Vagina (tissue), 2 donors: Measurements from ENCODE around the gene ZC3H4. TPM values are rescaled to one million over a fixed set of nuclear protein-coding genes. Genes with fewer than 3 reads are reported as not detected.
A peak's percentile ranks its signal among the peaks of the same experiment; 100 is the strongest.

Experiments
- DNase-seq, 2 donors: peaks; one replicate each; pipeline ENCODE4 v3.0.0-alpha.2; 2017; ENCODE audit errors: extremely low spot score in 2 of 2
- H3K27ac ChIP-seq: fragments of 200-600 bp; sonication (generic); one replicate; pipeline ENCODE4 v1.5.1; 2019
- H3K27me3 ChIP-seq: fragments of 200-600 bp; sonication (generic); one replicate; pipeline ENCODE4 v1.5.1; 2019
- H3K36me3 ChIP-seq, 2 donors: fragments of 200-600 bp; sonication (generic); one replicate each; pipeline ENCODE4 v1.5.1; 2017 to 2019
- H3K4me1 ChIP-seq: fragments of 200-600 bp; sonication (generic); one replicate; pipeline ENCODE4 v1.5.1; 2019
- H3K4me3 ChIP-seq, 2 donors: fragments of 200-600 bp; sonication (generic); 1 replicate in 1 of 2; 2 replicates in 1 of 2; pipeline ENCODE4 v1.5.1; 2016 to 2019
- H3K9me3 ChIP-seq: fragments of 200-600 bp; sonication (generic); one replicate; pipeline ENCODE4 v1.5.1; 2019
- CTCF ChIP-seq, 3 experiments: fragments of 450-650 bp in 2 of 3; fragments of 200-600 bp in 1 of 3; sonication (generic) in 1 of 3; IDR thresholded peaks; one replicate each; pipeline ENCODE4 v1.5.1; 2017 to 2019; ENCODE audit warnings: antibody characterized with exemption in 3 of 3, mild to moderate bottlenecking in 2 of 3, moderate library complexity in 2 of 3
- POLR2A ChIP-seq, 2 donors: fragments of 450-650 bp; IDR thresholded peaks; one replicate each; pipeline ENCODE4 v1.6.1; 2017; ENCODE audit warnings: antibody characterized with exemption in 2 of 2, mild to moderate bottlenecking in 2 of 2, moderate library complexity in 2 of 2
- POLR2AphosphoS5 ChIP-seq, 2 donors: sonication (generic); formaldehyde crosslinking; IDR thresholded peaks; one replicate each; pipeline ENCODE4 v1.9.0; 2017; ENCODE audit warnings: antibody characterized with exemption in 2 of 2, mild to moderate bottlenecking in 2 of 2, low read depth in 1 of 2; ENCODE audit not compliant: insufficient read depth in 1 of 2
- intact Hi-C: fragments of 100-400 bp; cut with DNase I; formaldehyde crosslinking; loops from one replicate; pipeline ENCODE4 v1.15.1; 2023
- total RNA-seq: library from RNA; depleted of rRNA; stranded (reverse); fragments of >200 nt; gene quantifications from one replicate; pipeline ENCODE4 v1.2.3, GENCODE V29; 2016

ZC3H4 gene
- total RNA-seq, 1 donor from 2014 or later: 21.9 TPM

GRCh38 chr19:47134545-47134944 is 21.0 kb upstream of the ZC3H4 start:
- TF ChIP-seq CTCF (IDR thresholded peaks at IDR 0.05): no peak
- no peak for TF ChIP-seq POLR2A (IDR thresholded peaks at IDR 0.05)
- TF ChIP-seq POLR2AphosphoS5 (IDR thresholded peaks at IDR 0.05; ENCODE audit: insufficient read depth in 1 of 2, low read depth in 1 of 2): no peak
- no peaks in the 10 kb centered on the region for H3K36me3 ChIP-seq
- no peaks in the 10 kb centered on the region for H3K27me3 ChIP-seq
- no peak for DNase-seq
- no peak overlapping the region for H3K27ac ChIP-seq
- H3K4me3 ChIP-seq: no peak overlapping the region
- H3K4me1 ChIP-seq: peaks cover 44% of the 10 kb centered on the region
- intact Hi-C loops: no loop called here
- H3K9me3 ChIP-seq: no peaks in the 10 kb centered on the region

GRCh38 chr19:47133021-47133471 is 19.5 kb upstream of the ZC3H4 start:
- peaks cover 44% of the 10 kb centered on the region for H3K4me1 ChIP-seq
- H3K4me3 ChIP-seq: no peak overlapping the region
- H3K27me3 ChIP-seq: no peaks in the 10 kb centered on the region
- no peak for TF ChIP-seq POLR2AphosphoS5 (IDR thresholded peaks at IDR 0.05; ENCODE audit: insufficient read depth in 1 of 2, low read depth in 1 of 2)
- no peak for TF ChIP-seq CTCF (IDR thresholded peaks at IDR 0.05)
- no peak for TF ChIP-seq POLR2A (IDR thresholded peaks at IDR 0.05)
- intact Hi-C loops: no loop called here
- DNase-seq: no peak
- no peaks in the 10 kb centered on the region for H3K9me3 ChIP-seq
- no peak overlapping the region for H3K27ac ChIP-seq
- H3K36me3 ChIP-seq: no peaks in the 10 kb centered on the region

DNA sequence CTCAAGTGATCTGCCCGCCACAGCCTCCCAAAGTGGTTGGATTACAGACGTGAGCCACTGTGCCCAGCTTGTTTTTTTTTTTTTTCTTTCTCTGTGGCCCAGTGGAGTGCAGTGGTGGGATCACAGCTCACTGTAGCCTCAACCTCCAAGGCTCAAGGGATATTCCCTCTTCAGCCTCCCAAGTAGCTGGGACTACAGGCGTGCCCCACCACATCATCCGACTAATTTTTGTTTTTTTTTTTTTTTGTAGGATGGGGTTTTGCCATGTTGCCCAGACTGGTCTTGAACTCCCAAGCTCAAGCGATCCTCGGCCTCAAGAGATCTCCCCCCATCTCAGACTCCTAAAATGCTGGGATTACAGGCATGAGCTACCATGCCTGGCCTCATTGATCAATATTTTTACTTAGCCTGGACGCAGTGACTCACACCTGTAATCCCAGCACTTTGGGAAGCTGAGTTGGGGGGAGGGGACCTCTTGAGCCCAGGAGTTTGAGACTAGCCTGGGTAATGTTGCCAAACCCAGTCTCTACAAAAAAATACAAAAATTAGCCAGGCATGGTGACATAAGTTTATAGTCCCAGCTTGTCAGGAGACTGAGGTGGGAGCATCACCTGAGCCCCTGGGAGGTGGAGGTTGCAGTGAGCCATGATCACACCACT is 18.7 kb upstream of the ZC3H4 start:
- no peaks in the 10 kb centered on the region for H3K36me3 ChIP-seq
- no peaks in the 10 kb centered on the region for H3K9me3 ChIP-seq
- peak overlapping the region in 1 of 2 donors; percentile 98 for H3K4me3 ChIP-seq
- H3K4me1 ChIP-seq: peaks cover 44% of the 10 kb centered on the region
- no peak for TF ChIP-seq CTCF (IDR thresholded peaks at IDR 0.05)
- TF ChIP-seq POLR2A (IDR thresholded peaks at IDR 0.05): no peak
- no peak for TF ChIP-seq POLR2AphosphoS5 (IDR thresholded peaks at IDR 0.05; ENCODE audit: insufficient read depth in 1 of 2, low read depth in 1 of 2)
- no peak for DNase-seq
- intact Hi-C loops: no loop called here
- H3K27me3 ChIP-seq: no peaks in the 10 kb centered on the region
- H3K27ac ChIP-seq: no peak overlapping the region

GRCh38 chr19:47130589-47131227 is 17.1 kb upstream of the ZC3H4 start, which contains the start of gene SAE1:
TSS of gene SAE1 (plus strand) at chr19:47130835. CDS start at chr19:47130931, 96 bp downstream.
- TF ChIP-seq CTCF (IDR thresholded peaks at IDR 0.05) (peak; percentile 48 to 72 (median 50)), POLR2AphosphoS5 (IDR thresholded peaks at IDR 0.05; ENCODE audit: insufficient read depth in 1 of 2, low read depth in 1 of 2) (peak; percentile 94 to 98), POLR2A (IDR thresholded peaks at IDR 0.05) (peak in 1 of 2 donors; percentile 59)
- peak within 1 kb of the TSS; percentile 82 to 98 for H3K4me3 ChIP-seq
- peak; percentile 96 to 97 for DNase-seq
- H3K36me3 ChIP-seq: no peaks in the 10 kb centered on the region
- H3K9me3 ChIP-seq: no peaks in the 10 kb centered on the region
- H3K27ac ChIP-seq: peak within 1 kb of the TSS; percentile 96
- H3K27me3 ChIP-seq: no peaks in the 10 kb centered on the region
- intact Hi-C loops: no loop called here
- peaks cover 44% of the 10 kb centered on the region for H3K4me1 ChIP-seq

- H3K4me3 ChIP-seq: peak overlapping the region; percentile 82 to 98
- no peak for TF ChIP-seq POLR2AphosphoS5 (IDR thresholded peaks at IDR 0.05; ENCODE audit: insufficient read depth in 1 of 2, low read depth in 1 of 2)
- no peak for TF ChIP-seq CTCF (IDR thresholded peaks at IDR 0.05)
- no peak for TF ChIP-seq POLR2A (IDR thresholded peaks at IDR 0.05)
- H3K9me3 ChIP-seq: no peaks in the 10 kb centered on the region
- H3K27ac ChIP-seq: peak overlapping the region; percentile 96
- no peaks in the 10 kb centered on the region for H3K27me3 ChIP-seq
- intact Hi-C loops: no loop called here
- no peak for DNase-seq
- no peaks in the 10 kb centered on the region for H3K36me3 ChIP-seq
- H3K4me1 ChIP-seq: peaks cover 40% of the 10 kb centered on the region
These were observed 16.6 kb upstream of the ZC3H4 start for GRCh38 chr19:47130120-47130588.
